ENCODE results near the gene SHANK1. TPM values are rescaled to one million over a fixed set of nuclear protein-coding genes. Genes with fewer than 3 reads are reported as not detected.

The SHANK1 gene
- total RNA-seq, 2 donors from 2014 or later, result 0.28 to 1.6 TPM

DNA sequence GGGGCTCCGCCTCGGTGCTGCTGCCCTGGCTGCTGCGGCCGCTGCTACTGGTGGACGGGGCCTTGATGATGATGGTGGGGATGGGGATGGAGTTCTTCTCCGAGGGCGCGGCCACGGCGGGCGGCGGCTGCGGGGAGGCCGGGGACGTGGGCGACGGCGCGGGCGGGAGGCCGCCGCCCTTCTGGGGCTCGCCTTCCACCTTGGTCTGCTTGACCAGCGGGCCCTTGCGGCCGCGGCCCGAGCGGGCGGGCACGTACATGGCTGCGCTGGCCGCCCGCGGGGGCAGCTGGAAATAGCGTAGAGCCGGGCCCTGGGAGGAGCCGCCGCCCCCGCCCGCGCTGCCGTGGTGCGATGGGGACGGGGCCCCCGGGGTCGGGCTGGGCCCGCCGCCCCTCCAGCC lies 51.2 kb downstream of the SHANK1 start:
- no peak overlapping the region for H3K4me3 ChIP-seq

DNA sequence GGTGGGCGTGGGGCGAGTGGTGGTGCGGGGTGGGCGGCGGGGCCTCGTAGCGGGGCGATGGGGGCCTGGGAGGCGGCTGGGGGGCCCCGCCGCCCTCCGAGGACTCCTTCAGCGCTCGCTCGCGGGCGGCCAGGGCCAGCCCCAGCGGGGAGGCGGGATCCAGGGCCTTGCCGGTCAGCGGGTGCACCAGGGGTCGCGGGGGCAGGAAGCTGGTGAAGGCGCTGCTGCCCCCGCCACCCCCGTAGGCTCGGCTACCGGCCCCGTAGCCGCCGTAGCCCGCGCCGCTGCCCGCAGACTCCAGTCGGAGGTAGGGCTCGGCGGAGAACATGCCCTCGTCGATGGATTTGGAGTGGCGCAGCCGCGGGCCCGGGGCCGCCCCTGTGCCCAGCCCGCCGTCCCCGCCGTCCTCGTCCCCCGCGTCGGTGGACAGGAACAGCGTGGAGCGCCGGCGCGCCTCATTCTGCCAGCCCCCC lies 51.8 kb downstream of the SHANK1 start:
- no peaks in the 10 kb centered on the region for H3K9me3 ChIP-seq
- peaks cover 0 to 8% of the 10 kb centered on the region in 2 donors for H3K4me1 ChIP-seq (ENCODE audit: control insufficient read depth in 1 of 2, low read depth in 2 of 2)
- H3K27ac ChIP-seq, result no peak overlapping the region
- H3K36me3 ChIP-seq, result no peaks in the 10 kb centered on the region
- H3K27me3 ChIP-seq (replicated peaks; ENCODE audit: insufficient read depth), result peaks cover 6% of the 10 kb centered on the region
- ATAC-seq (ENCODE audit: insufficient number of reproducible peaks, low FRiP score, low read depth) (no peak), DNase-seq (ENCODE audit: low spot score) (no peak)
- TF ChIP-seq, protein P1, sequence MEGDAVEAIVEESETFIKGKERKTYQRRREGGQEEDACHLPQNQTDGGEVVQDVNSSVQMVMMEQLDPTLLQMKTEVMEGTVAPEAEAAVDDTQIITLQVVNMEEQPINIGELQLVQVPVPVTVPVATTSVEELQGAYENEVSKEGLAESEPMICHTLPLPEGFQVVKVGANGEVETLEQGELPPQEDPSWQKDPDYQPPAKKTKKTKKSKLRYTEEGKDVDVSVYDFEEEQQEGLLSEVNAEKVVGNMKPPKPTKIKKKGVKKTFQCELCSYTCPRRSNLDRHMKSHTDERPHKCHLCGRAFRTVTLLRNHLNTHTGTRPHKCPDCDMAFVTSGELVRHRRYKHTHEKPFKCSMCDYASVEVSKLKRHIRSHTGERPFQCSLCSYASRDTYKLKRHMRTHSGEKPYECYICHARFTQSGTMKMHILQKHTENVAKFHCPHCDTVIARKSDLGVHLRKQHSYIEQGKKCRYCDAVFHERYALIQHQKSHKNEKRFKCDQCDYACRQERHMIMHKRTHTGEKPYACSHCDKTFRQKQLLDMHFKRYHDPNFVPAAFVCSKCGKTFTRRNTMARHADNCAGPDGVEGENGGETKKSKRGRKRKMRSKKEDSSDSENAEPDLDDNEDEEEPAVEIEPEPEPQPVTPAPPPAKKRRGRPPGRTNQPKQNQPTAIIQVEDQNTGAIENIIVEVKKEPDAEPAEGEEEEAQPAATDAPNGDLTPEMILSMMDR (IDR thresholded peaks at IDR 0.05), result no peak
- H3K4me3 ChIP-seq, result no peak overlapping the region

More for the DNA sequence above, 51.2 kb downstream of the SHANK1 start:
- Histone ChIP-seq H3K27ac (no peak overlapping the region), H3K36me3 (no peaks in the 10 kb centered on the region), H3K9me3 (no peaks in the 10 kb centered on the region), H3K27me3 (replicated peaks; ENCODE audit: insufficient read depth) (peaks cover 6% of the 10 kb centered on the region), H3K4me1 (ENCODE audit: control insufficient read depth in 1 of 2, low read depth in 2 of 2) (peaks cover 0 to 8% of the 10 kb centered on the region in 2 donors)
- TF ChIP-seq, protein P1 (IDR thresholded peaks at IDR 0.05), result no peak
- ATAC-seq (ENCODE audit: insufficient number of reproducible peaks, low FRiP score, low read depth), result no peak
- no peak for DNase-seq (ENCODE audit: low spot score)

DNA sequence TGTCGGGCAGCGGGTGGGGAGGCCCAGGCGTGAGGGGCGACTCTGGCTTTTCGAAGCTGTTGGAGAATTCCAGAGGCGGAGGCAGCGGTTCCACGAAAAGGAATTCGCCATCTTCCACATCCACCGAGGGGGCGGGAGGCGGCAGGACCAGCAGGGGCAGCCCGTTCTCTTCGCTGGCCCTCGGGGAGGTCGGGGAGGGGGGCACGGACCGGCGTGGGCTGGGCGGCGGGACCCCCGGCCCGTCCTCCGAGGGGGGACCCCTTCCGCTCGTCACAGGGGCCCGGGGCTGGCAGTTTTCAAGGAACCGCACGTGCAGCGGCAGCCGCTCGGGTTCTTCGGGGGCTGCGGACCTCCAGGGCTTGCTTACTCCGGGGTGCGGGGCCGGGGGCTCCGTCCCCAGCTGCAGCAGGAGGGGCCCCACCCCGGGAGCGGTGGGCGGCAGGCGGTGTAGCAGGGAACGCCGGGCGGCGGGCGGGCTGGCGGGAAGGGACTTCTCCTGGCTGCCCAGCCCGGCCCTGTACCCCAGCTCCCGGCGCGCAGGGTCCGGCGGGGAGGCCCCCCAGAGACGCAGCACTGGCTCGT lies 52.3 kb downstream of the SHANK1 start:
- no peak overlapping the region for H3K4me3 ChIP-seq
- peaks cover 6% of the 10 kb centered on the region for H3K27me3 ChIP-seq (replicated peaks; ENCODE audit: insufficient read depth)
- H3K27ac ChIP-seq, result no peak overlapping the region
- ATAC-seq (ENCODE audit: insufficient number of reproducible peaks, low FRiP score, low read depth), result no peak
- TF ChIP-seq, protein P1 (IDR thresholded peaks at IDR 0.05), result no peak
- H3K4me1 ChIP-seq (ENCODE audit: control insufficient read depth in 1 of 2, low read depth in 2 of 2), result peaks cover 0 to 8% of the 10 kb centered on the region in 2 donors
- no peaks in the 10 kb centered on the region for H3K36me3 ChIP-seq
- no peaks in the 10 kb centered on the region for H3K9me3 ChIP-seq
- no peak for DNase-seq (ENCODE audit: low spot score)

DNA sequence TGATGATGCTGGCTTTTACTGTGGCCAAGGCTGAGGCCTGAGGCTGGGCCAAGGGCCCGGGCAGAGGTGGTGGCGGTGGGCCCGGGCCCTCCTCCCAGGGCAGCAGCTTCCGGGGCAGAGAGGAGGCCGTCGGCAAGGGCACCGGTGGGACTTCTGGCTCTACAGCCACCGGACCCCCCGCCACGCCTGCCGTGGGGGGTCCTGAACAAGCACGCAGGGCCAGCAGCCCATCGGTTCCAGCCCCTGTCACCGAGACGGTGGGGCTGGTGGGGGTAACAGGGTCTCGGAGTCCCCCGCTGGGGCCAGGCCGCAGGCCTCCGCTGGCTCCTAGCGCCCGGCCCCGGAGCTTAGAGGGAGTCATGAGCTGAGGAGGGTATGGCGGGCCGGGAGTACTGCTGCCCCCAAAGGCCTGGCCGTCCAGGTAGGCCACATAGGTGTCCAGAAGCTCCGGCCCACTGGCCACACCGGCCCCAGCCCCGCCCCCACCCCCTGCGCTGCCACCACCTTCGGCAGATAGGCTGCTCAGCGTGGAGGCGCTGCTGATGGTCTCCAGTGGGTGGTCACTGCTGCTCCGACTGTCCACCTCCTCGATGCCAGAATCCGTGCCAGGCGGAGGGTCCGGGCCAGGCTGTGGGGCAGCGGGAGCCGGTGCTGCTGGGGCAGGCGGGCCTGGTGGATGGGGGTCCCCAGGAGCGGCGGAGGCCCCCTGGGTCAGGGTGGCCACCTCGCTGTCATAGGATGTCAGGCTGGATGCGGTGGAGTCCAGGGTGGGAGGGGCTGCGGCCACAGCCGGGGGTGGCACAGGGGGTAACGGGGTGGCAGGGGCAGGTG lies 53.0 kb downstream of the SHANK1 start:
- Histone ChIP-seq H3K27me3 (replicated peaks; ENCODE audit: insufficient read depth) (peaks cover 6% of the 10 kb centered on the region), H3K4me1 (ENCODE audit: control insufficient read depth in 1 of 2, low read depth in 2 of 2) (peaks cover 0 to 8% of the 10 kb centered on the region in 2 donors), H3K4me3 (no peak overlapping the region), H3K27ac (no peak overlapping the region), H3K9me3 (no peaks in the 10 kb centered on the region), H3K36me3 (no peaks in the 10 kb centered on the region)
- DNase-seq (ENCODE audit: low spot score), result no peak
- TF ChIP-seq, protein P1 (IDR thresholded peaks at IDR 0.05), result no peak
- no peak for ATAC-seq (ENCODE audit: insufficient number of reproducible peaks, low FRiP score, low read depth)

DNA sequence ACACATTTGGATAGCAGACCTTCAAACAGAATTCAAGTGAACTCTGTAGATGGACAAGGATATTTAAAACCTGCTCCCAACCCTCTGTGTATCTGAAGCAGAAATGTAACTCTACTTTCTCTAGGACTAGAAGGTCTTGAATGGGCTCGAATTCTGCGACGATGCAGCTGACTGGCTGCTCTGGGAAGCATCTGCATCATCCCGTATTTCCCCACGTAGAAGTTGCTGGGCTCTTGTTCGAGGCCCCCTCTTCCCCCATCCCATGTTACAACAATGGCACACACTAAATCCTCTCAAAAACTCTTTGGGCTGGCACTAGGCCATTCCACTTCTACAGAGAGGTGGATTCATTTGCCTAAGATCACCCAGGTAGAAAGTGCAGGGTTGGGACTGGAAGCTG lies 55.4 kb downstream of the SHANK1 start:
- no peaks in the 10 kb centered on the region for H3K36me3 ChIP-seq
- ATAC-seq (ENCODE audit: insufficient number of reproducible peaks, low FRiP score, low read depth) (no peak), DNase-seq (ENCODE audit: low spot score) (no peak)
- no peak overlapping the region for H3K27ac ChIP-seq
- TF ChIP-seq, protein P1 (IDR thresholded peaks at IDR 0.05), result no peak
- no peaks in the 10 kb centered on the region for H3K27me3 ChIP-seq (replicated peaks; ENCODE audit: insufficient read depth)
- H3K9me3 ChIP-seq, result no peaks in the 10 kb centered on the region
- H3K4me3 ChIP-seq, result no peak overlapping the region
- H3K4me1 ChIP-seq (ENCODE audit: control insufficient read depth in 1 of 2, low read depth in 2 of 2), result peaks cover 0 to 8% of the 10 kb centered on the region in 2 donors
